IMR-90 (cell line): ENCODE data around the gene RPL37. TPM values are rescaled to one million over a fixed set of nuclear protein-coding genes. Genes with fewer than 3 reads are reported as not detected.

Experiments
- ATAC-seq: fragments of 200-7000 bp; cut with Tn5 transposase; 2 replicates; pipeline ENCODE4 v1.9.1; 2020; ENCODE audit warnings: low read depth, mild to moderate bottlenecking, moderate library complexity
- BruUV-seq: library from RNA; stranded (reverse); fragments of 400-500 nt; replicated peaks from 2 replicates; lab custom pipeline; 2021; lab: Mats Ljungman, UMichigan
- CTCF ChIA-PET: fragments of 300-600 bp; formaldehyde crosslinking; extraction: SDS; loops from one replicate; lab custom pipeline; 2021; ENCODE audit warnings: antibody characterized with exemption; lab: Yijun Ruan, JAX
- POLR2A ChIA-PET: fragments of 300-600 bp; sonication (Branson Sonifier 250); formaldehyde crosslinking; loops from one replicate; lab custom pipeline; 2022; ENCODE audit warnings: antibody characterized with exemption; ENCODE audit not compliant: unreplicated experiment; lab: Charles Lee
- DNase-seq: peaks from one replicate; pipeline ENCODE4 v3.0.0; 2013
- H2AFZ ChIP-seq: replicated peaks from 2 replicates; pipeline ENCODE3; 2013; ENCODE audit warnings: low read length, mild to moderate bottlenecking; ENCODE audit not compliant: poor library complexity
- H2AK5ac ChIP-seq: 2 replicates; pipeline ENCODE4 v1.6.1; 2013; ENCODE audit warnings: low read depth, low read length, inconsistent platforms
- H2AK9ac ChIP-seq: replicated peaks from 2 replicates; pipeline ENCODE3; 2013; ENCODE audit warnings: mild to moderate bottlenecking, low read depth, low read length, moderate library complexity; ENCODE audit not compliant: poor library complexity
- H2BK120ac ChIP-seq: 2 replicates; pipeline ENCODE4 v1.6.1; 2013; ENCODE audit warnings: low read depth, low read length, inconsistent platforms
- H2BK15ac ChIP-seq: 3 replicates; pipeline ENCODE4 v1.6.1; 2013; ENCODE audit warnings: low read depth, low read length, inconsistent platforms
- H2BK20ac ChIP-seq: 2 replicates; pipeline ENCODE4 v1.6.1; 2013; ENCODE audit warnings: low read depth, mild to moderate bottlenecking, inconsistent platforms, low read length, moderate library complexity
- H2BK5ac ChIP-seq: 2 replicates; pipeline ENCODE4 v1.6.1; 2013; ENCODE audit warnings: mild to moderate bottlenecking, low read depth, low read length, inconsistent platforms; ENCODE audit not compliant: poor library complexity, severe bottlenecking
- H3K14ac ChIP-seq: replicated peaks from 2 replicates; pipeline ENCODE4 v1.6.1; 2013; ENCODE audit warnings: low read depth, low read length, inconsistent platforms
- H3K18ac ChIP-seq: 2 replicates; pipeline ENCODE4 v1.6.1; 2013; ENCODE audit warnings: low read depth, low read length, control low read depth
- H3K23ac ChIP-seq: 2 replicates; pipeline ENCODE4 v1.6.1; 2013; ENCODE audit warnings: low read depth, low read length, inconsistent platforms
- H3K27ac ChIP-seq: 2 replicates; pipeline ENCODE4 v1.5.1; 2013; ENCODE audit warnings: mild to moderate bottlenecking, control low read depth, low read length; ENCODE audit not compliant: insufficient read depth
- H3K27me3 ChIP-seq: 2 replicates; pipeline ENCODE4 v1.6.1; 2013; ENCODE audit warnings: low read length; ENCODE audit not compliant: control insufficient read depth, insufficient read depth
- H3K36me3 ChIP-seq: 2 replicates; pipeline ENCODE4 v1.6.1; 2013; ENCODE audit warnings: low read length, mixed read lengths; ENCODE audit not compliant: control insufficient read depth, insufficient read depth
- H3K4ac ChIP-seq: 2 replicates; pipeline ENCODE4 v1.6.1; 2013; ENCODE audit warnings: low read depth, low read length, inconsistent platforms
- H3K4me1 ChIP-seq: 2 replicates; pipeline ENCODE4 v1.6.1; 2013; ENCODE audit warnings: low read length, mixed read lengths; ENCODE audit not compliant: control insufficient read depth, insufficient read depth
- H3K4me2 ChIP-seq: 2 replicates; pipeline ENCODE4 v1.6.1; 2013; ENCODE audit warnings: low read depth, mild to moderate bottlenecking, control low read depth, low read length, moderate library complexity
- H3K4me3 ChIP-seq: 2 replicates; pipeline ENCODE4 v1.5.1; 2013; ENCODE audit warnings: low read depth, mild to moderate bottlenecking, control low read depth, low read length, moderate library complexity; ENCODE audit not compliant: insufficient read depth
- H3K56ac ChIP-seq: 2 replicates; pipeline ENCODE4 v1.6.1; 2013; ENCODE audit warnings: low read length, inconsistent platforms; ENCODE audit not compliant: insufficient read depth; ENCODE audit errors: extremely low read depth
- H3K79me1 ChIP-seq, 2 experiments: 2 replicates each; pipeline ENCODE4 v1.6.1; 2013; ENCODE audit warnings: low read length in 2 of 2, inconsistent platforms in 1 of 2, low read depth in 1 of 2
- H3K9ac ChIP-seq: 2 replicates; pipeline ENCODE4 v1.6.1; 2013; ENCODE audit warnings: low read depth, low read length, control low read depth
- H3K9me1 ChIP-seq: 2 replicates; pipeline ENCODE4 v1.6.1; 2013; ENCODE audit warnings: low read length, inconsistent platforms; ENCODE audit not compliant: insufficient read depth
- H3K9me3 ChIP-seq: 2 replicates; pipeline ENCODE4 v1.6.1; 2013; ENCODE audit warnings: low read length; ENCODE audit not compliant: control insufficient read depth, insufficient read depth
- H4K20me1 ChIP-seq: 2 replicates; pipeline ENCODE4 v1.6.1; 2013; ENCODE audit warnings: low read length, inconsistent platforms; ENCODE audit not compliant: insufficient read depth
- H4K5ac ChIP-seq: 2 replicates; pipeline ENCODE4 v1.6.1; 2013; ENCODE audit warnings: mild to moderate bottlenecking, low read depth, low read length, control low read depth
- H4K8ac ChIP-seq, 2 experiments: 2 replicates each; pipeline ENCODE4 v1.6.1; 2013; ENCODE audit warnings: low read depth in 2 of 2, low read length in 2 of 2, control low read depth in 1 of 2, inconsistent platforms in 1 of 2
- H4K91ac ChIP-seq: 2 replicates; pipeline ENCODE4 v1.6.1; 2013; ENCODE audit warnings: low read depth, low read length, inconsistent platforms; ENCODE audit not compliant: insufficient read depth
- BHLHE40 ChIP-seq: fragments of 150-350 bp; IDR thresholded peaks from 2 replicates; pipeline ENCODE4 v1.6.1; 2016; ENCODE audit warnings: mild to moderate bottlenecking, low read depth, low read length
- CEBPB ChIP-seq: IDR thresholded peaks from 2 replicates; pipeline ENCODE4 v1.6.1; 2012; ENCODE audit warnings: low read depth, low read length, improper control_type of control experiment
- CHD1 ChIP-seq: IDR thresholded peaks from 2 replicates; pipeline ENCODE4 v1.6.1; 2012; ENCODE audit warnings: low read depth, low read length, improper control_type of control experiment
- CTCF ChIP-seq: conservative IDR thresholded peaks from 2 replicates; pipeline ENCODE4 v1.5.1; 2012; ENCODE audit warnings: mild to moderate bottlenecking, low read depth, low read length, improper control_type of control experiment
- ELK1 ChIP-seq: fragments of 150-350 bp; IDR thresholded peaks from 2 replicates; pipeline ENCODE4 v1.6.1; 2016; ENCODE audit warnings: low read depth, mild to moderate bottlenecking, low read length, moderate library complexity, borderline replicate concordance
- FOS ChIP-seq: fragments of 150-350 bp; IDR thresholded peaks from 2 replicates; pipeline ENCODE4 v1.6.1; 2016; ENCODE audit warnings: low read depth, low read length
- MAZ ChIP-seq: IDR thresholded peaks from 2 replicates; pipeline ENCODE4 v1.6.1; 2012; ENCODE audit warnings: low read depth, mild to moderate bottlenecking, low read length, improper control_type of control experiment, moderate library complexity, borderline replicate concordance
- MXI1 ChIP-seq: IDR thresholded peaks from 2 replicates; pipeline ENCODE4 v1.6.1; 2012; ENCODE audit warnings: low read depth, mild to moderate bottlenecking, low read length, moderate library complexity, borderline replicate concordance
- NFE2L2 ChIP-seq: fragments of 150-350 bp; IDR thresholded peaks from 2 replicates; pipeline ENCODE4 v1.6.1; 2016; ENCODE audit warnings: low read depth, mild to moderate bottlenecking, low read length
- POLR2A ChIP-seq: IDR thresholded peaks from 2 replicates; pipeline ENCODE4 v1.6.1; 2012; ENCODE audit warnings: mild to moderate bottlenecking, low read depth, low read length
- RAD21 ChIP-seq: IDR thresholded peaks from 2 replicates; pipeline ENCODE4 v1.6.1; 2012; ENCODE audit warnings: low read length, improper control_type of control experiment
- RFX5 ChIP-seq: IDR thresholded peaks from 2 replicates; pipeline ENCODE4 v1.8.0; 2012; ENCODE audit warnings: low read depth, mild to moderate bottlenecking, low read length, moderate library complexity
- SMC3 ChIP-seq: fragments of 150-350 bp; IDR thresholded peaks from 2 replicates; pipeline ENCODE4 v1.6.1; 2016; ENCODE audit warnings: low read depth, mild to moderate bottlenecking, antibody characterized with exemption, low read length, moderate library complexity
- WGBS, 2 experiments: methylation state at CpG; one replicate each; pipeline versions ENCODE4 v1.1.5 to v1.1.7; 2013; ENCODE audit warnings: missing lambda C conversion rate in 2 of 2; ENCODE audit not compliant: insufficient read length in 1 of 2; ENCODE audit errors: extremely low coverage in 2 of 2; 5-methylcytosine and 5-hydroxymethylcytosine counted together
- dilution Hi-C: fragments of 300-500 bp; cut with HindIII; formaldehyde crosslinking; loops from one replicate; pipeline ENCODE4 v1.14.3; 2018; ENCODE audit warnings: low sequenced_read_pairs; ENCODE audit not compliant: unreplicated experiment
- in situ Hi-C: fragments of 300-500 bp; cut with MboI; formaldehyde crosslinking; loops from 3 replicates; pipeline ENCODE4 v1.14.3; 2019; ENCODE audit warnings: low sequenced_read_pairs, inconsistent platforms, mixed read lengths
- intact Hi-C: fragments of 100-400 bp; cut with micrococcal nuclease; formaldehyde crosslinking; loops from 2 replicates; pipeline ENCODE4 v1.10.0; 2022
- polyA plus RNA-seq, 3 experiments: library from polyadenylated mRNA; depleted of rRNA; stranded (reverse); fragments of >200 nt; gene quantifications; 2 replicates each; pipeline ENCODE4 v1.2.3, GENCODE V29; 2012; ENCODE audit warnings: low replicate concordance in 1 of 3
- total RNA-seq: library from RNA; depleted of rRNA; stranded (reverse); fragments of >200 nt; gene quantifications from 2 replicates; pipeline ENCODE4 v1.2.3, GENCODE V29; 2012

Gene RPL37
- total and polyA plus RNA-seq, 2 of the 4 experiments (the other 2 are of a cell fraction): 35.3 to 294 TPM

GRCh38 chr5:40790947-40791593 is 44.0 kb downstream of the RPL37 start:
- H2AK5ac ChIP-seq: no peak overlapping the region
- H3K27ac ChIP-seq: peak overlapping the region; percentile 6
- H3K79me1 ChIP-seq: peaks cover 0 to 38% of the 10 kb centered on the region in 2 experiments; a peak in 2 of 4 replicates
- H2AFZ ChIP-seq: no peak overlapping the region
- no peak overlapping the region for H2AK9ac ChIP-seq
- dilution Hi-C loops (no loop called here), intact Hi-C loops (loop anchor here (1.0 kb wide), 1 partner anchor 9 kb away; no protein-coding TSS in a partner anchor), in situ Hi-C loops (no loop called here)
- H2BK5ac ChIP-seq: no peak overlapping the region
- H3K14ac ChIP-seq: no peak overlapping the region
- no peak overlapping the region for H3K9ac ChIP-seq
- ATAC-seq: peak; percentile 53
- peaks cover 5% of the 10 kb centered on the region for H3K4me1 ChIP-seq
- H3K4ac ChIP-seq: no peak overlapping the region
- DNase-seq: peak; percentile 41
- CTCF ChIA-PET: interaction anchor here (0.6 kb wide), 1 partner anchor 1094 kb away, joined by 4 read pairs; no protein-coding TSS in a partner anchor
- H3K4me3 ChIP-seq: no peak overlapping the region
- no peak overlapping the region for H4K91ac ChIP-seq
- no TSS peak for BruUV-seq
- H3K27me3 ChIP-seq: no peaks in the 10 kb centered on the region
- H3K9me1 ChIP-seq: peaks cover 6% of the 10 kb centered on the region; the same call in 1 of the 2 replicates
- H3K23ac ChIP-seq: 0 out of 2 replicates have a peak overlapping the region, but pooled peaks have one; percentile 51
- H4K20me1 ChIP-seq: peaks cover 89% of the 10 kb centered on the region
- no peak overlapping the region for H3K56ac ChIP-seq
- H2BK20ac ChIP-seq: no peak overlapping the region
- H4K5ac ChIP-seq: no peak overlapping the region
- no peak overlapping the region for H2BK120ac ChIP-seq
- no peak overlapping the region for H3K18ac ChIP-seq
- H4K8ac ChIP-seq: no peak overlapping the region
- no peaks in the 10 kb centered on the region for H3K9me3 ChIP-seq
- H3K4me2 ChIP-seq: peak overlapping the region; percentile 22; the same call in 1 of the 2 replicates
- POLR2A ChIA-PET: no interaction called here
- no peak overlapping the region for H2BK15ac ChIP-seq
- TF ChIP-seq FOS (no peak), CEBPB (no peak), MAZ (no peak), NFE2L2 (no peak), ELK1 (no peak), MXI1 (no peak), RAD21 (no peak), CTCF (no peak), RFX5 (no peak), SMC3 (no peak), POLR2A (no peak), CHD1 (no peak), BHLHE40 (no peak)
- WGBS, 2 experiments: no CpG with 5 or more reads among the region's 3 CpGs
- H3K36me3 ChIP-seq: peaks cover 6% of the 10 kb centered on the region
